HG03097 (cell line): Measurements from ENCODE around the gene LCT.

Source experiments
- ATAC-seq: cut with Tn5 transposase; IDR thresholded peaks from one replicate; pipeline ENCODE4 v1.9.1; 2021; ENCODE audit not compliant: unreplicated experiment, low FRiP score

The LCT gene

DNA sequence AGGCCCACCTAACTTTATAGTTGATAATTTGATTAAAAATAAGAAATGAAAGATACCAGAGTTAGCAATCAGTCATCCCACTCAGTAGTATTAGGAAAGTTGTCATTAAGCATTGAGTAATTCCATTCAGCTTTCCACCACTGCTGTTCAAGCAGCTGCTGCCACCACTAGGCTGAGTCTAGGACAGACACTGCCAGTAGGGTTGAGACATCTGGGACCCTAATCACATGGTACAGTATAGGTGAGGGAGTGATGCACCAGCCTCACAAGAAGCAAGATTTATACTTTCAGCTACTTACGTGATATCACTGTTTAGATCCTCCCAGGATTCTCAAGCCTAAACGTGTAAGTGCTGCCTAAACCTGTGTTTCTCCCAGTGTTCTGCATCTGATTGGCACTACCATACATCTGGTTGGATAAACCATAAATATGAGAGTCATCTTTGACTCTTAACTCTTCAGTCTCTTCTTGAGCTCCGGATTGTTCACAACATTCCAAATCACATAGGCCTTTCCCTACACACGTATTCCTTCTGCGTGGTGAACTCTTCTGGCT, 92.1 kb downstream of the LCT start:
- ATAC-seq = no peak

DNA sequence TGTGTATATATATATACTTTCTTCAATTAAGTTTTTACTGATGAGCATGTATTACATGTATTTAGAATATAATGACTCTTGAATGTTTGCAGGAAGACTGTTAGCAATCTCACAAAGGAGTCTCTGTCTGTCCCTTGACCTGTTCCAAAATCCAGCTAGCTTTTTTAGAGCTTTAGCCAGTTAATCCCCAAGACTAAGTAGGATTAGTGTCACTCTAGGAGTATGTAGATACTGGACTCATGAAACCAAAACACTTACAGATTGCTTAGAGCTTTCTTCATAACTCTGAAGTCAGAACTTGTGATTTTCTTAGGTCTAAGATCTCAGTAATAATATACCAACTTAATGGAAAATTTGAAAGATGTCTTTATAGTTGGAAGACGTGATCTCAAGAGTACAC, 93.1 kb downstream of the LCT start:
- no peak for ATAC-seq

DNA sequence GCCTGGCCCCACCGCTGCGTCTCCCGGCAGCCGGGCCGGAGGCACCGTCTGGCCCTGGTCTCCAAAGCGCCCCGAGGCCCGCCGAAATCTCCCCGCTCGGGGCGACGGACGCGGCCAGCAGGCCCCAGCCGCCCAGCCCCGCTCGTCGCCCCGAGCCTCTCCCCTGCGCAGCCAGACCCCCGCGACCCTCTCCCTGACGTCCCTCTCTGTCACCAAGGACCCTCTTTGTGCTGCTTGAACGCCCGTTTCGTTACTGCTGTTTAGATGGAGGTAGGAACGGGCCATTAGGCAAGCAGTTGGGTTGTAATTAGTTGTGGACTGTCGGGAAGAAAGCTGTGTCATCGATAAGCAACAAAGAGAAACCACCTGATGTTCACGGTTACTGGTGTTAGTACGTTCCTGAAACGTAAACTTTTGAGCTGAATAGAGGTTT, 94.6 kb downstream of the LCT start:
- peak; percentile 21 for ATAC-seq

DNA sequence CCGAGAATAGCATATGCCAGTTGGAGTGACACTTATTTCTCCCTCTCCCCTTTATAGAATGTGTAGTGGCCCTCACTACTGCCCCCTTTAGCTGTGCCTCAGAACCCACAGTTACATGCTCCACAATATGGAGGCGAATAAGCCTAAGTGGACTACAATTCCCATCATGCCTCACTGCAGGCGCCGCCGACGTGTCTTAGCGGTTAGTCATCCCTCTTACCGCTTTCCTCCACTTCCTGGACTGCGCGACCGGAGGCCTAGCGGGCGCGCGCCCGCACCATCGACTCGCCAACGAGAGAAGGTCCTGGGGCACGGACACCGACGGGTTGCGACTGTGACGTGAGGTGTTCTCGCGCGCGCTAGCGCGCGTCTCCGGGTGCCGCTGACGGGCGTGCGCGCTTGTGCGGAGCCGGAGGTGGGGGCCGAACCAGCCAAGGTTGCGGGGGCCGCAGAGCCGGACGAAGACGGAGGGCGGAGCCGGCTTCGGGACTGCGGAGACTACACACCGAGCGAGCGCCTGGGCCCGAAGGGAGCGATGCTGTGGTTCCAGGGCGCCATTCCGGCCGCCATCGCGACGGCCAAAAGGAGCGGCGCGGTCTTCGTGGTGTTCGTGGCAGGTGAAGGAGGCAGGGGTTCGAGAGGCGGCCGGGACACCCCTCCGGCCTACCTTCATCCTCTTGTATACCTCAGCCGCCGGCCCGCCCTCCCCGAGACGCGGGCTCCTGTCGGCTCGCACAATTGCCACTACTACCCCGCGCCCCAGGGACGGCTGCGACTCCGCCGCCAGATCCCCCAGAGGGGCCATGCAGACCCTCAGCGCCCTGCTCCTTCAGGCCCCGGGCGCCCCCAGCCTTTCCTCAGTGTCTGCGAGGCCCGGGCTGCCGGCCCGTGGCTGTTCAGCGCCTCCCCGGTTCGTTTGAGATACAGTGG, 95.3 kb downstream of the LCT start, which contains the start of gene UBXN4:
UBXN4 (plus strand) TSS at position 461 of the 930 bp plus-strand sequence; CDS start at position 536, 75 bp downstream.
- peak; percentile 93 for ATAC-seq

DNA sequence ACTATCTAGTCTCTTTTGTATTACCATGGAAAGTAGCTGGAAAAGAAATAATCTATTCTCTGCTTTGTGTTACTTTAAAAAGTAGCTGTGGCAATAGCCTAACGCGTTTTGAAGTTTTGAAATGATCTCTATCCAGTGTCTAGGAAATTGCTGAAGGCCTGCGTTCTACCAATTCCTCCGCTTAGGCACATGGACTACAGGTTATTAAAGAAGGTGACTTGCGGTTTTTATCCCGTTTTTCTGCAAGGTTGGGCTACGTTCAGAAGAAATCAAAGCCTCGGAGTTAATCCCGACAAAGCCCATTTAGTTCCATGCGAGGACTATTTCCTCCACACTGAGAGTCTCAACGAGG, 96.0 kb downstream of the LCT start:
- ATAC-seq = no peak

DNA sequence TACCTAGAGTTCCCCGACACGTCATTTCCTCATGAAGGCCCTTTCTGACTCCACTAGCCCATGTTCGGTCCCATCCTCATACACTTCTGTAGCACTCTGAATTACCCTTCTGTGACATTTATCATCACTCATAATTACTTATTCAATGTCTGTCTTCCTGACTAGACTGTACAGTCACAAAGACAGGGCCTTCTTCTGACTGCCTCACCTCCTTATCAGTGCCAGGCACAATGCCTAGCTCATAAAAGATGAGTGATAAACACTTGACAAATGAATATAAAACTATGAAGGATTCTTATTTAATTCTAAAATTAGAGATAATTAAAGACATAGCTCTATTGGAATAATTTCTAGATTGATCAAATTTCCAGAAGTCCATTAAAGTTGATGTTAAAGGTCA, 96.8 kb downstream of the LCT start:
- no peak for ATAC-seq
